ENCODE measurements around the gene HSD17B13.

GRCh38 chr4:87262886-87263285, 59.8 kb downstream of the HSD17B13 start:
- no peak for TF ChIP-seq CTCF (IDR thresholded peaks at IDR 0.05; ENCODE audit: borderline replicate concordance, extremely low read depth, low read length, poor library complexity, severe bottlenecking)
- TF ChIP-seq EZH2 (IDR thresholded peaks at IDR 0.05; ENCODE audit: borderline replicate concordance, low read depth, low read length, severe bottlenecking): no peak
